Measurements from ENCODE around the gene PTPRE.

Gene PTPRE

GRCh38 chr10:128016423-128017060, 109.6 kb downstream of the PTPRE start:
- intact Hi-C loops (cut with DNase I), result loop anchor here (10.0 kb wide), 1 partner anchor 302 kb away; no protein-coding TSS in a partner anchor
- peak in 1 of 10 donors; percentile 75 for DNase-seq

GRCh38 chr10:128017822-128018221, 110.9 kb downstream of the PTPRE start:
- peak in 1 of 10 donors; percentile 82 for DNase-seq
- intact Hi-C loops (cut with DNase I), result loop anchor here (10.0 kb wide), 1 partner anchor 303 kb away; no protein-coding TSS in a partner anchor

GRCh38 chr10:128018236-128018635, 111.3 kb downstream of the PTPRE start:
- peak in 4 of 10 donors; percentile 27 to 89 (median 63) for DNase-seq
- intact Hi-C loops (cut with DNase I), result loop anchor here (10.0 kb wide), 1 partner anchor 303 kb away; no protein-coding TSS in a partner anchor

- intact Hi-C loops (cut with DNase I), result loop anchor here (10.0 kb wide), 1 partner anchor 304 kb away; no protein-coding TSS in a partner anchor
These were observed 111.8 kb downstream of the PTPRE start for GRCh38 chr10:128018691-128019090.

GRCh38 chr10:128022261-128023196, 115.6 kb downstream of the PTPRE start:
- peak in 2 of 10 donors; percentile 9 to 58 for DNase-seq
- intact Hi-C loops (cut with DNase I), result no loop called here

More at GRCh38 chr10:128018691-128019090, 111.8 kb downstream of the PTPRE start:
- no peak for DNase-seq

GRCh38 chr10:128024426-128024825, 117.5 kb downstream of the PTPRE start:
- peak in 1 of 10 donors; percentile 29 for DNase-seq
- intact Hi-C loops (cut with DNase I), result no loop called here

- peak in 1 of 10 donors; percentile 71 for DNase-seq
- intact Hi-C loops (cut with DNase I), result no loop called here
These were observed 118.5 kb downstream of the PTPRE start for GRCh38 chr10:128025437-128025836.

- DNase-seq, result peak in 1 of 10 donors; percentile 68
- intact Hi-C loops (cut with DNase I), result no loop called here
These were observed 119.0 kb downstream of the PTPRE start for GRCh38 chr10:128025951-128026350.

- intact Hi-C loops (cut with DNase I), result no loop called here
- peak in 1 of 10 donors; percentile 41 for DNase-seq
These were observed 119.9 kb downstream of the PTPRE start for GRCh38 chr10:128026615-128027300.

- DNase-seq, result peak in 1 of 10 donors; percentile 25
- intact Hi-C loops (cut with DNase I), result no loop called here
These were observed 120.4 kb downstream of the PTPRE start for GRCh38 chr10:128027306-128027705.

GRCh38 chr10:128027822-128028507, 121.1 kb downstream of the PTPRE start:
- intact Hi-C loops (cut with DNase I), result no loop called here
- peak in 1 of 10 donors; percentile 34 for DNase-seq

GRCh38 chr10:128028508-128029289, 121.8 kb downstream of the PTPRE start:
- peak in 2 of 10 donors; percentile 37 to 73 for DNase-seq
- intact Hi-C loops (cut with DNase I), result no loop called here

GRCh38 chr10:128029290-128029651, 122.4 kb downstream of the PTPRE start:
- intact Hi-C loops (cut with DNase I), result no loop called here
- peak in 3 of 10 donors; percentile 59 to 75 (median 68) for DNase-seq

GRCh38 chr10:128029731-128030369, 122.9 kb downstream of the PTPRE start:
- intact Hi-C loops (cut with DNase I), result no loop called here
- DNase-seq, result peak in 3 of 10 donors; percentile 57 to 75 (median 62)

- DNase-seq, result peak in 3 of 10 donors; percentile 52 to 64 (median 61)
- intact Hi-C loops (cut with DNase I), result no loop called here
These were observed 123.7 kb downstream of the PTPRE start for GRCh38 chr10:128030498-128031072.

- intact Hi-C loops (cut with DNase I), result no loop called here
- peak in 3 of 10 donors; percentile 48 to 79 (median 53) for DNase-seq
These were observed 124.3 kb downstream of the PTPRE start for GRCh38 chr10:128031216-128031615.

GRCh38 chr10:128032466-128032865, 125.6 kb downstream of the PTPRE start:
- intact Hi-C loops (cut with DNase I), result no loop called here
- DNase-seq, result peak in 3 of 10 donors; percentile 26 to 68 (median 34)

- intact Hi-C loops (cut with DNase I), result loop anchor here (2.0 kb wide), 1 partner anchor 33 kb away; no protein-coding TSS in a partner anchor
- DNase-seq, result peak in 7 of 10 donors; percentile 29 to 89 (median 52)
These were observed 128.7 kb downstream of the PTPRE start for GRCh38 chr10:128035557-128035973.
